HepG2 (cell line): Measurements from ENCODE around the gene NCOA6. TPM values are rescaled to one million over a fixed set of nuclear protein-coding genes. Genes with fewer than 3 reads are reported as not detected.
A peak's percentile ranks its signal among the peaks of the same experiment; 100 is the strongest.

ENCODE experiments used
- ATAC-seq: fragments of 200-7000 bp; cut with Tn5 transposase; 3 replicates; pipeline ENCODE4 v1.9.1; 2020; ENCODE audit warnings: mild to moderate bottlenecking, moderate library complexity
- BruUV-seq: library from RNA; stranded (reverse); fragments of 400-500 nt; replicated peaks from 2 replicates; lab custom pipeline; 2021; lab: Mats Ljungman, UMichigan
- CTCF ChIA-PET: fragments of 300-600 bp; formaldehyde crosslinking; extraction: SDS; loops from one replicate; lab custom pipeline; 2021; ENCODE audit warnings: low total read pairs, inconsistent platforms, low intra/inter-chr PET ratio; lab: Yijun Ruan, JAX
- POLR2A ChIA-PET: fragments of 350-600 bp; sonication (Branson Sonifier 250); formaldehyde crosslinking; loops from one replicate; lab custom pipeline; 2020; ENCODE audit warnings: antibody characterized with exemption, inconsistent platforms; lab: Yijun Ruan, JAX
- DNase-seq: peaks from one replicate; pipeline ENCODE4 v3.0.0-alpha.2; 2015; ENCODE audit warnings: low spot score
- FAIRE-seq: peaks from 3 replicates; lab custom pipeline; 2011; peaks lifted over from hg19 to GRCh38; lab: Jason Lieb, UNC
- H2AFZ ChIP-seq: one replicate; pipeline ENCODE4 v1.6.1; 2011; ENCODE audit warnings: low read length, inconsistent platforms
- H3K27ac ChIP-seq: fragments of 300-600 bp; 3 replicates; pipeline ENCODE4 v1.8.0; 2011; ENCODE audit warnings: mixed run types, mild to moderate bottlenecking, mixed read lengths, low read length, inconsistent platforms; ENCODE audit not compliant: insufficient read depth; ENCODE audit errors: extremely low read length
- H3K27me3 ChIP-seq, 2 experiments: fragments of 200-600 bp in 1 of 2; 2 replicates in 1 of 2; 3 replicates in 1 of 2; pipeline versions ENCODE4 v1.6.0 to v1.8.0; 2011; ENCODE audit warnings: low read length in 2 of 2, mild to moderate bottlenecking in 2 of 2, moderate library complexity in 2 of 2, inconsistent platforms in 1 of 2; ENCODE audit not compliant: insufficient read depth in 2 of 2, control insufficient read depth in 1 of 2
- H3K36me3 ChIP-seq, 2 experiments: fragments of 200-600 bp in 1 of 2; replicated peaks in 1 of 2; 2 replicates in 1 of 2; 3 replicates in 1 of 2; pipeline versions ENCODE4 v1.5.1 to v1.8.0; 2011; ENCODE audit warnings: low read length in 2 of 2, inconsistent platforms in 1 of 2; ENCODE audit not compliant: insufficient read depth in 2 of 2, control insufficient read depth in 1 of 2
- H3K4me1 ChIP-seq: 2 replicates; pipeline ENCODE4 v1.5.1; 2012; ENCODE audit warnings: low read length, inconsistent platforms; ENCODE audit not compliant: insufficient read depth
- H3K4me2 ChIP-seq: 2 replicates; pipeline ENCODE4 v1.6.0; 2011; ENCODE audit warnings: low read depth, low read length, inconsistent platforms
- H3K4me3 ChIP-seq, 3 experiments: fragments of 200-600 bp in 1 of 3; sonication (generic), shearing (Covaris generic) in 1 of 3; replicated peaks in 1 of 3; 2 replicates each; pipeline ENCODE4 v1.5.1; 2011 to 2016; ENCODE audit warnings: low read length in 3 of 3, inconsistent platforms in 2 of 3, low read depth in 2 of 3, mild to moderate bottlenecking in 2 of 3, control low read depth in 1 of 3, mixed read lengths in 1 of 3; ENCODE audit not compliant: insufficient read depth in 1 of 3
- H3K79me2 ChIP-seq: one replicate; pipeline ENCODE4 v1.6.1; 2011; ENCODE audit warnings: low read length, inconsistent platforms; ENCODE audit not compliant: insufficient read depth
- H3K9ac ChIP-seq: 2 replicates; pipeline ENCODE4 v1.6.0; 2011; ENCODE audit warnings: mild to moderate bottlenecking, low read depth, low read length, inconsistent platforms; ENCODE audit not compliant: insufficient read depth
- H3K9me3 ChIP-seq: 2 replicates; pipeline ENCODE4 v1.5.1; 2012; ENCODE audit warnings: mild to moderate bottlenecking, low read length
- H4K20me1 ChIP-seq: 2 replicates; pipeline ENCODE4 v1.6.0; 2011; ENCODE audit warnings: inconsistent platforms, mild to moderate bottlenecking, low read length, moderate library complexity; ENCODE audit not compliant: insufficient read depth
- BRF2 ChIP-seq: sonication (generic); formaldehyde crosslinking; IDR thresholded peaks from 2 replicates; pipeline ENCODE4 v1.8.1; 2022; ENCODE audit warnings: mild to moderate bottlenecking, missing genetic modification reagents
- ETV6 ChIP-seq: sonication (generic); formaldehyde crosslinking; conservative IDR thresholded peaks from 2 replicates; pipeline ENCODE4 v1.4.0; 2020; ENCODE audit warnings: missing genetic modification reagents
- FOSL1 ChIP-seq: sonication (generic); formaldehyde crosslinking; IDR thresholded peaks from 2 replicates; pipeline ENCODE4 v1.9.0; 2021; ENCODE audit warnings: missing genetic modification reagents, borderline replicate concordance
- HMGXB3 ChIP-seq: sonication (generic); formaldehyde crosslinking; IDR thresholded peaks from 2 replicates; pipeline ENCODE4 v1.4.0; 2020; ENCODE audit warnings: missing genetic modification reagents, borderline replicate concordance
- NCOA2 ChIP-seq: sonication (generic); formaldehyde crosslinking; IDR thresholded peaks from 2 replicates; pipeline ENCODE4 v1.8.0; 2022; ENCODE audit warnings: inconsistent platforms
- PHB2 ChIP-seq: fragments of 450-650 bp; IDR thresholded peaks from 2 replicates; pipeline ENCODE4 v1.6.1; 2018; ENCODE audit not compliant: partially characterized antibody
- SIN3A ChIP-seq: IDR thresholded peaks from 2 replicates; pipeline ENCODE4 v1.6.1; 2011; ENCODE audit warnings: low read depth, mild to moderate bottlenecking, control low read depth, low read length, borderline replicate concordance
- SSRP1 ChIP-seq: IDR thresholded peaks from 2 replicates; pipeline ENCODE4 v1.6.1; 2016; ENCODE audit warnings: control low read depth
- XBP1 ChIP-seq: sonication (generic); formaldehyde crosslinking; IDR thresholded peaks from 2 replicates; pipeline ENCODE4 v1.5.0; 2020; ENCODE audit warnings: missing genetic modification reagents
- ZBTB46 ChIP-seq: sonication (generic); formaldehyde crosslinking; IDR thresholded peaks from 2 replicates; pipeline ENCODE4 v1.4.0; 2020; ENCODE audit warnings: mild to moderate bottlenecking, missing genetic modification reagents, borderline replicate concordance
- ZNF337 ChIP-seq: sonication (generic); formaldehyde crosslinking; IDR thresholded peaks from 2 replicates; pipeline ENCODE4 v1.5.1; 2020; ENCODE audit warnings: missing genetic modification reagents, low read depth, mild to moderate bottlenecking, borderline replicate concordance
- ZNF615 ChIP-seq: sonication (generic); formaldehyde crosslinking; IDR thresholded peaks from 2 replicates; pipeline ENCODE4 v1.5.0; 2020; ENCODE audit warnings: mild to moderate bottlenecking, missing genetic modification reagents, borderline replicate concordance
- ZNF891 ChIP-seq: sonication (generic); formaldehyde crosslinking; IDR thresholded peaks from 2 replicates; pipeline ENCODE4 v1.5.0; 2020; ENCODE audit warnings: mild to moderate bottlenecking, missing genetic modification reagents
- WGBS: methylation state at CpG from one replicate; pipeline ENCODE4 v1.1.6; 2017; ENCODE audit warnings: low lambda C conversion rate; 5-methylcytosine and 5-hydroxymethylcytosine counted together
- in situ Hi-C: cut with HindIII; loops from 2 replicates; pipeline ENCODE4 v1.10.0; 2017; ENCODE audit warnings: low pct_unique_long_range_greater_than_20kb; ENCODE audit not compliant: extremely low pct_ligation_motif_present
- intact Hi-C: fragments of 100-400 bp; cut with micrococcal nuclease; formaldehyde crosslinking; loops from one replicate; pipeline ENCODE4 v1.10.0; 2022; ENCODE audit not compliant: unreplicated experiment
- polyA plus RNA-seq, 8 experiments: library from polyadenylated mRNA; depleted of rRNA in 3 of 8; stranded (reverse) in 7 of 8; unstranded in 1 of 8; fragments of >200 nt; fragmentation: Illumina TruSeq in 4 of 8; extraction: Trizol in 4 of 8; gene quantifications; 2 replicates each; pipeline versions ENCODE4 v1.2.1 to v1.2.3, GENCODE V29; 2011 to 2016; ENCODE audit warnings: low read depth in 4 of 8, missing spikeins in 1 of 8, mixed read lengths in 1 of 8; ENCODE audit not compliant: insufficient read depth in 1 of 8
- total RNA-seq, 5 experiments: library from RNA; depleted of rRNA; stranded (reverse); fragments of >200 nt; fragmentation: Illumina TruSeq; extraction: Trizol; gene quantifications; 2 replicates each; pipeline ENCODE4 v1.2.3, GENCODE V29; 2016; ENCODE audit warnings: low read depth in 1 of 5
- TF ChIP-seq, protein P1 (sequence below): sonication (generic); formaldehyde crosslinking; IDR thresholded peaks from 2 replicates; pipeline ENCODE4 v1.4.0; 2020; ENCODE audit warnings: mild to moderate bottlenecking, missing genetic modification reagents

The NCOA6 gene
- total and polyA plus RNA-seq, 2 of the 13 experiments (the other 11 are each of a cell fraction or from before 2014, with no cell fraction given) = 11.2 to 29.3 TPM

DNA sequence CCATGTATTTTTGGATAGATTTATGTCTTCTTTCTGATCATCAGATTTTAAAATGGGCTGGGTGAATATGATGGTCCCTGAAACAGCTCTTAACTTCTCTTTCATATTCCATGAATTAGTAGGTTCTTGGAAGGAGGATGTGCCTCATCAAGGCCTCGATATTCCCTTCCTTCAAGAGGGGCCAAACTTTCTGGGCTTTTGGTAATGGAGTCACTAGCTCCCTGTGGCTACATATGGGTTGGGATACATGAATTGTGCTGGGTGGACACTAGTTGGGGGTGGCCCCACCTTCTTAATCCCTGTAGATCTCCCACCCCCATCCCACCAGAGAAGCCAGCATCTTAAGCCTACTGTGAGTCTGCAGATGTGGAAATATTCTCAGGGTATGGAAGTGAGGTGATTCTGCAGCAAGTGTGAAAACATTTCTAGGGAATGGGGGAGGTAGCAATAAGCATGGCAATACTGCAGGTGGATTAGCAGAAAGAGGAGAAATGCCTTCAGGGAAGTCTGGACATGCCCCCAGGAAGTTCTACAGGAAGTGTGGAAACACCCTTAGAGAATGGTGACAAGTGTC is 119.1 kb downstream of the NCOA6 start:
- Histone ChIP-seq H3K79me2 (peaks cover 15% of the 10 kb centered on the region), H3K36me3 (peaks cover 0 to 2% of the 10 kb centered on the region in 2 experiments; a peak in 3 of 5 replicates), H3K4me3 (peak overlapping the region; percentile 6 to 98 (median 82); a peak in 5 of 6 replicates), H4K20me1 (no peaks in the 10 kb centered on the region), H3K27me3 (no peaks in the 10 kb centered on the region; a peak in 1 of 5 replicates), H3K27ac (peak overlapping the region; percentile 92), H3K4me1 (peaks cover 72% of the 10 kb centered on the region), H3K9me3 (no peaks in the 10 kb centered on the region), H3K4me2 (peak overlapping the region; percentile 97), H3K9ac (peak overlapping the region; percentile 96), H2AFZ (no peak overlapping the region)
- ATAC-seq = no peak
- no TSS peak for BruUV-seq
- WGBS = 96% methylated on average over 1 of the region's 1 CpG
- ChIA-PET POLR2A (interaction anchor here (0.9 to 7.9 kb wide), 8 partner anchors 13 to 85 kb away, joined by 3 to 168 read pairs (median 6); partner anchors contain the start of gene PIGU), CTCF (interaction anchor here (1.5 kb wide), 1 partner anchor 63 kb away, joined by 3 read pairs; no protein-coding TSS in a partner anchor)
- no peak for FAIRE-seq
- no peak for DNase-seq
- intact Hi-C loops (loop anchor here (5.0 to 10.0 kb wide), 3 partner anchors 58 to 169 kb away; no protein-coding TSS in a partner anchor), in situ Hi-C loops (loop anchor here (10.0 kb wide), 1 partner anchor 402 kb away; the partner anchor contains the start of gene AHCY)
- TF ChIP-seq HMGXB3 (CRISPR knock-in tag) (no peak), ZNF337 (CRISPR knock-in tag) (no peak), XBP1 (no peak), SIN3A (no peak), PHB2 (no peak), SSRP1 (CRISPR knock-in tag) (0 out of 2 replicates have a peak, but pooled peaks have one; percentile 42), ETV6 (CRISPR knock-in tag) (no peak), ZNF891 (CRISPR knock-in tag) (no peak), FOSL1 (no peak), BRF2 (CRISPR knock-in tag) (0 out of 2 replicates have a peak, but pooled peaks have one; percentile 33), ZNF615 (CRISPR knock-in tag) (peak; percentile 67; the same call in 1 of the 2 replicates), ZBTB46 (CRISPR knock-in tag) (no peak), NCOA2 (no peak)
- TF ChIP-seq, protein P1, sequence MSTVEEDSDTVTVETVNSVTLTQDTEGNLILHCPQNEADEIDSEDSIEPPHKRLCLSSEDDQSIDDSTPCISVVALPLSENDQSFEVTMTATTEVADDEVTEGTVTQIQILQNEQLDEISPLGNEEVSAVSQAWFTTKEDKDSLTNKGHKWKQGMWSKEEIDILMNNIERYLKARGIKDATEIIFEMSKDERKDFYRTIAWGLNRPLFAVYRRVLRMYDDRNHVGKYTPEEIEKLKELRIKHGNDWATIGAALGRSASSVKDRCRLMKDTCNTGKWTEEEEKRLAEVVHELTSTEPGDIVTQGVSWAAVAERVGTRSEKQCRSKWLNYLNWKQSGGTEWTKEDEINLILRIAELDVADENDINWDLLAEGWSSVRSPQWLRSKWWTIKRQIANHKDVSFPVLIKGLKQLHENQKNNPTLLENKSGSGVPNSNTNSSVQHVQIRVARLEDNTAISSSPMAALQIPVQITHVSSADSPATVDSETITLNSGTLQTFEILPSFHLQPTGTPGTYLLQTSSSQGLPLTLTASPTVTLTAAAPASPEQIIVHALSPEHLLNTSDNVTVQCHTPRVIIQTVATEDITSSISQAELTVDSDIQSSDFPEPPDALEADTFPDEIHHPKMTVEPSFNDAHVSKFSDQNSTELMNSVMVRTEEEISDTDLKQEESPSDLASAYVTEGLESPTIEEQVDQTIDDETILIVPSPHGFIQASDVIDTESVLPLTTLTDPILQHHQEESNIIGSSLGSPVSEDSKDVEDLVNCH (CRISPR knock-in tag) = peak; percentile 77; the same call in 1 of the 2 replicates
